GM23338 (cell line): ENCODE data around the gene PCGF2.

Source experiments
- CREB1 ChIP-seq: fragments of 250-450 bp; sonication (Bioruptor Pico); IDR thresholded peaks from 2 replicates; pipeline ENCODE4 v1.5.0; 2020; ENCODE audit warnings: low read depth, mild to moderate bottlenecking, moderate library complexity
- CTCF ChIP-seq, 2 experiments: fragments of 200-600 bp in 1 of 2; sonication (generic) in 1 of 2; conservative IDR thresholded peaks; 2 replicates each; pipeline versions ENCODE4 v1.5.1 to v1.6.1; 2016 to 2017; ENCODE audit warnings: antibody characterized with exemption in 2 of 2, low read depth in 2 of 2, mild to moderate bottlenecking in 2 of 2, moderate library complexity in 1 of 2
- ETS1 ChIP-seq: IDR thresholded peaks from 2 replicates; pipeline ENCODE4 v1.6.1; 2016; ENCODE audit warnings: antibody characterized with exemption
- EZH2 ChIP-seq: fragments of 200-600 bp; sonication (generic); IDR thresholded peaks from one replicate; pipeline ENCODE4 v1.8.0; 2017; ENCODE audit warnings: antibody characterized with exemption, mild to moderate bottlenecking, low read depth; ENCODE audit not compliant: unreplicated experiment
- EZH2phosphoT487 ChIP-seq: fragments of 200-600 bp; sonication (generic); IDR thresholded peaks from one replicate; pipeline ENCODE4 v1.8.1; 2018; ENCODE audit warnings: antibody characterized with exemption; ENCODE audit not compliant: unreplicated experiment
- JUNB ChIP-seq: IDR thresholded peaks from one replicate; pipeline ENCODE4 v1.6.1; 2016; ENCODE audit warnings: antibody characterized with exemption; ENCODE audit not compliant: unreplicated experiment
- POLR2AphosphoS5 ChIP-seq: IDR thresholded peaks from 2 replicates; pipeline ENCODE4 v1.6.1; 2016; ENCODE audit warnings: antibody characterized with exemption, low read depth
- REST ChIP-seq: IDR thresholded peaks from one replicate; pipeline ENCODE4 v1.6.1; 2018; ENCODE audit warnings: antibody characterized with exemption; ENCODE audit not compliant: unreplicated experiment
- ZNF462 ChIP-seq: fragments of 250-450 bp; sonication (Bioruptor Pico); IDR thresholded peaks from 2 replicates; pipeline ENCODE4 v1.5.0; 2020; ENCODE audit warnings: mild to moderate bottlenecking, moderate library complexity

GRCh38 chr17:38697061-38697820, 50.9 kb downstream of the PCGF2 start:
- TF ChIP-seq ZNF462 (no peak), CTCF (conservative IDR thresholded peaks at IDR 0.05; ENCODE audit: low read depth in 2 of 2) (no peak), EZH2 (no peak), EZH2phosphoT487 (no peak), JUNB (no peak), POLR2AphosphoS5 (no peak), REST (no peak), ETS1 (no peak), CREB1 (no peak)
